GM12873 (cell line): ENCODE data around the gene PCDH8.

Source experiments
- CTCF ChIP-seq: IDR thresholded peaks from 2 replicates; pipeline ENCODE4 v1.5.1; 2012; ENCODE audit warnings: low read depth, mild to moderate bottlenecking, moderate library complexity, low read length, control low read depth; ENCODE audit not compliant: insufficient read depth; ENCODE audit errors: missing control alignments

The PCDH8 gene

GRCh38 chr13:52849291-52850071 is 1.0 kb upstream of the PCDH8 start:
- TF ChIP-seq CTCF: no peak

- TF ChIP-seq CTCF: no peak
Measured at GRCh38 chr13:52847682-52848432, 583 bp downstream of the PCDH8 start.

GRCh38 chr13:52847322-52847681 is 1.1 kb downstream of the PCDH8 start:
- TF ChIP-seq CTCF: no peak

GRCh38 chr13:52846567-52847321 is 1.7 kb downstream of the PCDH8 start:
- peak; percentile 21 for TF ChIP-seq CTCF

- no peak for TF ChIP-seq CTCF
Measured at GRCh38 chr13:52845766-52846566, 2.5 kb downstream of the PCDH8 start.

GRCh38 chr13:52845334-52845761 is 3.1 kb downstream of the PCDH8 start:
- peak; percentile 40 for TF ChIP-seq CTCF
